MM.1S (cell line): ENCODE data around the gene ADRA1B.

Experiments
- EZH2 ChIP-seq: fragments of 300-600 bp; sonication (generic); optimal IDR thresholded peaks from 2 replicates; pipeline ENCODE3; 2017; ENCODE audit warnings: low read depth, mild to moderate bottlenecking, antibody characterized with exemption, low read length, mixed read lengths
- EZH2phosphoT487 ChIP-seq: fragments of 300-600 bp; sonication (generic); IDR thresholded peaks from 2 replicates; pipeline ENCODE4 v1.6.1; 2018; ENCODE audit warnings: antibody characterized with exemption, low read length
- TF ChIP-seq, protein P1 (sequence below): fragments of 300-600 bp; sonication (generic); IDR thresholded peaks from 2 replicates; pipeline ENCODE4 v1.5.1; 2016; ENCODE audit warnings: antibody characterized with exemption, low read length, mixed read lengths

DNA sequence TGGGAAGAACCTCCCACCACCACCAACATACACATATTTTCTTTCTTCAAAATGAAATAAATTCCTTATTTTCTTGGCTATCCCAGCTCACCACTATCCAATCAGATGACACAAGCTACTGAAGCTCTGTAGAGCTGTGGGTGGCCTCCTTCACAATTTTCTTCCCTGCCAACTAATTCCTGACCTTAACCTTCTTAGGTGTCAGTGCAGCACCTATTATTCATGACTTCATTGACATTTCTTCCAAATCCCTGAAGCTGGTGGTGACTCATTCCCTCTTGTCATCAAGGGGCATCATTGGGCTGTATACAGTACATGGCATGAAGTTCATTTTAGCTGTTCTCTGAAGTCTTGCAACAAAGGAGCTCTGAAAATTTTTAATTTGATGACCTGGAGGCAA is 42.0 kb upstream of the ADRA1B start:
- TF ChIP-seq, protein P1, sequence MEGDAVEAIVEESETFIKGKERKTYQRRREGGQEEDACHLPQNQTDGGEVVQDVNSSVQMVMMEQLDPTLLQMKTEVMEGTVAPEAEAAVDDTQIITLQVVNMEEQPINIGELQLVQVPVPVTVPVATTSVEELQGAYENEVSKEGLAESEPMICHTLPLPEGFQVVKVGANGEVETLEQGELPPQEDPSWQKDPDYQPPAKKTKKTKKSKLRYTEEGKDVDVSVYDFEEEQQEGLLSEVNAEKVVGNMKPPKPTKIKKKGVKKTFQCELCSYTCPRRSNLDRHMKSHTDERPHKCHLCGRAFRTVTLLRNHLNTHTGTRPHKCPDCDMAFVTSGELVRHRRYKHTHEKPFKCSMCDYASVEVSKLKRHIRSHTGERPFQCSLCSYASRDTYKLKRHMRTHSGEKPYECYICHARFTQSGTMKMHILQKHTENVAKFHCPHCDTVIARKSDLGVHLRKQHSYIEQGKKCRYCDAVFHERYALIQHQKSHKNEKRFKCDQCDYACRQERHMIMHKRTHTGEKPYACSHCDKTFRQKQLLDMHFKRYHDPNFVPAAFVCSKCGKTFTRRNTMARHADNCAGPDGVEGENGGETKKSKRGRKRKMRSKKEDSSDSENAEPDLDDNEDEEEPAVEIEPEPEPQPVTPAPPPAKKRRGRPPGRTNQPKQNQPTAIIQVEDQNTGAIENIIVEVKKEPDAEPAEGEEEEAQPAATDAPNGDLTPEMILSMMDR = no peak
- no peak for TF ChIP-seq EZH2
- no peak for TF ChIP-seq EZH2phosphoT487
